Hematopoietic multipotent progenitor cell treated with erythropoietin and hydrocortisone succinate and interleukin-3 and kit ligand, for 15 days (in vitro differentiated cells): ENCODE measurements around the gene ARHGAP26.
"Not testable (repeated sequence)": the region's sequence is repeated elsewhere in the genome, so short reads cannot be mapped to it uniquely, and the experiment has no call there.

ENCODE experiments used
- DNase-seq: peaks from one replicate; pipeline ENCODE4 v3.0.0-alpha.2; 2015; ENCODE audit warnings: low spot score

The ARHGAP26 gene

DNA sequence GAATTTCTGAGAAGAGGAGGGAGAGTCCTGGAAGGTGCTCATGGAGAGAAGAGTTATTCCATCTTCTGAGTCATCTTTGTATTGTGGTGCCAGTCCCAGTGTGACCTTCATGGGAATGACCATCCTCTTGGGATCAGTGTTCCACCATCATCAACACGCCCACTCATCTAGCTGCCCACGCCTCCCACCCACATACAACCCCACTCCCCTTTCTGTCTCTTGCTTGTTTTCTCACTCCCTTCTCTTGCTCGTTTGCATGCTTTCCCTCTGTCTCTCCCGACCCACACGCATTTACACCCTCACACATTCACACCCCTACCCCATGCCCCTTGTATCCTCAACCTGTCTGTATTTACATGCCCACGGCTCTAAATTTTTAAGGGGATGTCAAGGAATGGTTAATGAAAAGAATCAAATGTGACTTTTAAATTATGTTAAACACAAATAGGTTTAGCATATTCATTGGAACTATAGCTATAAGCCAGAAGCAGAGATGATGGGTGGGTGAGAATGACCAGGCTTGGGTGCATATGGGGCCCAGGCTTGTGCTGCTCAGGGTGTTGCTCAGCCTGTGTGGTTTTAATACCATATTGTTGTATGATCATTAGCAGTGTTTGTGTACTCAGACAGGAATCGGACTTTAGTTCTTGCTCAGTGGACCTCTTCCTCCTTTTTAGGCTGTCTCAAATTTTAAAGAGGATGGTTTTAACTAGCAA is 160.4 kb downstream of the ARHGAP26 start:
- DNase-seq: no peak

DNA sequence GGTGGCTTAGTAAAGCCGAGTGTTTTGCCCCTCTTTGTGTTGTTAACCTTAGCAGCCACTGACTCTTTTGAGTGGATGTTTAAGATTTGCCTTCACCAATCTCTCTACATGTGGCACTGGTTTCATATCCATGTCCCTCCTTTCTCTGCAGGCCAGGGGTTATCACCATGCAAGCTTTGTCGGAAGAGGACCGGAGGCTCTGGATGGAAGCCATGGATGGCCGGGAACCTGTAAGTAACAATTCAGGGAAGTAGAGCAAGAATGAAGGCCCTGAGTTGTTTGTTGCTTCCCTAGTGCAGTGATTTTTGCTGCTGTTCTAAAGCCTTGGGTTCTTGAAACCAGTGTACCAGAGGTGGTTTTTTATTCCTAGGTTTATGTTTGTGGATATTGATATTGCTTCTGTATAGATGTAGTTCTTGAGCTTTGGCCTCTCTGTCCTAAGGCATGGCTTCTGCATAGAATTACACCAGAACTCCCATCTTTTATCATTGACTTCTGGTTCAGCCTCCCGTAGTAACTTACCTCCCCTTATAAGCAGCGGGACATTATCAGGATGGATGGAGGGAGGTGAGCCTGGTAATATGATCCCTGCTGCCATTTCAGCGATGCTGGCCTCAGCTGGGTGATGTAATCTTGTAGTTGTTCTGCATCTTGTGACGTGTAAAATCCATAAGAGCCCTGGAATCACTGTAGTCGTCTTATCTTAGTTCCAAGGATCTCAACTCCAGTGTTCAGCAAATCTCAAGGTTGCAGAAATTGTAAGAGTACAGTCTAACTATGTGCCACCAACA is 161.9 kb downstream of the ARHGAP26 start:
- DNase-seq: no peak

DNA sequence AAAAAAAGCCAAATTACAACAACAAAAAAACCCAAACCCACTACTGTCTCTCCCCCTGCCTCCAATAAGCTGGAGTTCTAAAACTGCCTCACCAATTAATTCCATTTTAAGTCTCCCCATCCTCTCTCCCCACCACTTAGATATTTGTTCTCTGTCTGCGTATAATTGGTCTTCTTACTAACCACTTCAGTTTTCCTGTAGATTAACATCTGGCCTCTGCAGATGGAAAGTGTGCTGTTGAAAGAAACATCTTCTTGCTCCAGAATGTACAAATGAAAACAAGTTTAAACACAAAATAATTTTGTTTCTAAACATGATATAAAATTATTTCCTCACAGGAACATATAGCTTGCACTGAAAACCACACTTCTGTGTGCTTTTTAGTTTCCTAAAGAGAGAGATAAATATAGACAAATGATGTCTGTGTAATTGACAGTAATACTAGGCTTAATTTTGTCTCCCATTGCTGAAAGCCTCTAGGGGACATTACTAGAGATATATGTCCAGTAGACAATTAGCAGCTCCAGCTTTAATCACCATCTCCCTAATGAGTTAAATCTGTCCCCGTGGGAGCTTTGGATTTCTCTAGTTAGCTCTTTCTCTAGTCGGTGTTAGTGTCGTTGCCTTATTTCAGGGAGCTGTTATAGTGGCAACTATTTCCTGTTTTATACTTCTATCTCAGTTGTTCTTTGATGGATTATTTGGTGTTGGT is 164.0 kb downstream of the ARHGAP26 start:
- DNase-seq: no peak

GRCh38 chr5:142935014-142935413 is 164.8 kb downstream of the ARHGAP26 start:
- no peak for DNase-seq

DNA sequence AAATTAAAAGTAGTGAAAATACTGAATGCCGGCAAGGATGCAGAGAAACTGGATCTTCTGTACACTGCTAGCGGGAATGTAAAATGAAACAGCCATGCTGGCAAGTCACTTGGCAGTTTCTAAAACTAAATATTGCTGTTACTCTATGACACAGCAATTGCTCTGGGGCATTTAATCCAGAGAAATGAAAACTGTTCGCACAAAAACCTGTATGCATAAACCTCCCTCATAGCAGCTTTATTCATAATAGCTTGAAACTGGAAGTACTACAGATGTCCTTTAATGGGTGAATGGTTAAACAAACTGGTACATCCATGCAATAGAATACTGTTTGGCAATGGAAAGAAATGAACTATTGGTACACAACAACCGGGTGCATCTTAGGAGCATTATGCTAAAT is 167.2 kb downstream of the ARHGAP26 start:
- no peak for DNase-seq

DNA sequence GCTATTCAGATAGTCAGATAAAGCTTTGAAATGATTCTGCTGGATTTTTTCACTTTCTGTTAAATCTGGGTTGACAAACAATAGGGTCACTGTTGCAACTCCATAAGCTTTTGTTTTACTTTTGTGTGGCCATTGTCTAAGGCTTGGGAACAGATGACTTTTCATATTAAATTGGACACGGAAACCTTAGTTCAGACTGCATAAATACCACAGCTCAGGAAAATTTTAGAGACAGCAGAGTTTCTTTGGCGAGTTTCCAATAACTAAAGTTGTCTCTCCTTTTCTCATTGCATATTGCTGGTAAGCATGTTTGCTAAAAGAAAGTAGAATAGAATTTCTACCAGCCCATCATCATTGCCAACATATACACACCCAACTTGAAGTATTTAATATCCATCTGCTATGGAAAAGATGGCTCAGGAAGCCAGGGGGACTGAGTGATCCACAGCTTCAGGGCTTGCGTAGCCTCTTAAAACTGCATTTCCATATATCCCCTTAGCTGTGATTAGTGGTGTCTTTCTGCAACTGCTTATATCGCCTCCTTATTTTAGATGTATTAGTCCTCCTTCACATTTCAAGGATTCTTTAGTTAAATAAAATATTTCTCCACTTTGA is 168.2 kb downstream of the ARHGAP26 start:
- DNase-seq: no peak

DNA sequence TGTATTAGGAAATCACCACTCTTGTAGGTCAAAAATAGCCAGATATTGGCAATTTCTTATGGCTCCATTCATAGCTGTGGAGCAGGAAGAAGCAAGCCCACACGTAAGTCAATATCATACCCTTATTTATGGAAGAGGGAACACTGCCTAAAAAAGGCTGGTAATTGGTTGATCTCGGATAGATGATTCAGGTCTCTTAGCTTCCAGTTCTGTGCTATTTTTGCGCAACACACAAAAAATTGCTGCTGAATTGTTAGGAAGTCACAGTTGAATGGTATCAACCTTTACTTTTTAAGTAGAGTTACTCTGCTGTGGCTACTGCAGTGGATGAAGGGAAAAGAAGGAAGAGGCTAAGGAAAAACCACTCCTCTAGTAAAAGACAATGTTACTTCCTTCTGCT is 168.8 kb downstream of the ARHGAP26 start:
- DNase-seq: no peak

- DNase-seq: no peak
Observed at GRCh38 chr5:142939884-142940283, 169.7 kb downstream of the ARHGAP26 start.

GRCh38 chr5:142941245-142941644 is 171.1 kb downstream of the ARHGAP26 start:
- no peak for DNase-seq

DNA sequence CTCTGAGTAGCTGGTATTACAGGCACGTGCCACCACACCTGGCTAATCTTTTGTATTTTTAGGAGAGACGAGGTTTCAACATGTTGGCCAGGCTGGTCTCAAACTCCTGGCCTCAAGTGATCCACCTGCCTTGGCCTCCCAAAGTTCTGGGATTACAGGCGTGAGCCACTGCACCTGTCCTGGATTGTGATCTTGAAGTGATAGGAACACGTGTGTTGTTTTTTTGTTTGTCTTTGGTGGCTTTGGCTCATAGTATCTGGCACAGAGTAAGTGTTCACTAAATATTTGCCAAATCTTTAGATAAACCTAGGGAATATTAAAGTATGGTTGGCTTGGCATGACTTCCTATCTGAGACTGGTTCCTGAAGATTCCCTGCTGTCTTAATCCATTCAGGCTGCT is 172.7 kb downstream of the ARHGAP26 start:
- no peak for DNase-seq

DNA sequence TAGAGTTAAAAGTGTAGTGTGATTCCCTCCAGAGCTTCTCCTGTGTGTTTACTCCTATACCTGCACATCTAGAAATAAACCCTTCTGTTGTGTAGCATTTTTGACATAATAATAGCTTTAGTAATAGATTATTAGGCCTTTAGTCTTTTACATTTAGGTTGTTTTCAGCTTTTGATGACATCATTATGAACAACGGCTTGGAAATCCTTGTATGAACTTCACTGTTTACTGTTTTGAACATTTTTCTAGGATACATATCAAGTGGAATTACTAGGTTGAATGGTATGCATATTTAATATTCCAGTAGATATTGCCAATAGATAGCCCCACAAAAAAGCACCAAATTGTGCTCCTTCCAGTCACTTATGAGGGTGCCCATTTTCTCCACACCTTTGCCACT is 174.0 kb downstream of the ARHGAP26 start:
- DNase-seq: no peak

DNA sequence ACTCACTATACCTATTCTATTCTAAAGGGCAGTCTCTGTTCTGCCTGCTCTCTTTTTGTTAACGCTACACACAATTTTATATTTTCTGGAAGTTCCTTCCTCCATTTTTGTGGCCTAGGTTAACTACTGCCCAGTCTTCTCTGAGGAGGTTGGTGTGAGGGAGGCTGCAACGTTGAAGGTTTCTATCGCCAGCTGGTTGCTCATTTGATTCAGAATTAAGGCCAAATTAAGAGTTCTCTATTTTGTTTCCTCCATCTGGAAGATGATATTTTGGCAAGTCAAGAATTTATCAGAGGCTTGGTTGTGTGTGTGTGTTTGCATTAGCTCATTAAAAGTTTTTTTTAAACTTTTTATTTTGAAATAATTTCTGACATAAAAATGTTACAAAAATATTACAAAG is 175.1 kb downstream of the ARHGAP26 start:
- DNase-seq: no peak

DNA sequence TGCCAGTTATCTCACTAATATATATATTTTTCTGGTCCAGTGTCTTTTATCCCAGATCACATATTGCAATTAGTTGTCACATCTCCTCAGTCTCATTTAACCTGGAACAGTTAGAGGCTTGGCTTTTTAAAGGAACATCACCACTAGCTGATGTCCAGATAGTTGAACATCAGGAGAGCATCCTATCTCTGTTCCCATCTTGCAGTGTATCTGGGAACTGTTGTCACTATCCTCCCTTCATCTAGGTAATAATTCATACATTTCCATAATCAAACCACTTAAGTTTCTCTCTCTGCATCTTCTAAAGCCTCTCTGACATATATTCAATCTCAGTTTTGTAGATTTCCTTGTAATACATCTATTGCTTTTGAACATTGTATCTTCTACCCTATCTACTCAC is 175.7 kb downstream of the ARHGAP26 start:
- DNase-seq: no peak

GRCh38 chr5:142946547-142947426 is 176.6 kb downstream of the ARHGAP26 start:
- DNase-seq: no peak

DNA sequence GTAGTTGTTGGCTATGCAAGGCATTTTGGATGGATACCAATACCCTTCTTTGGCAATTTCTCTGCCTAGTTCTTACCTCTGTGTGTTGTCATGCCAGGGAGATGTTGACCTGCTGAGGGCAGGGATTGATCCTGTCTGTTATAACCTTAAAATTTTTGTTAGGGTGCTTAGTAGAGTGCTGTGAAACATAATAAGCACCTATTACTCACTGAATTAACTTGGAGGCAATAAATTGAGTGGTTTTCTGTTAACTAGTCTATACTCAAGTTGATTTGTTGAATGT is 177.2 kb downstream of the ARHGAP26 start:
- no peak for DNase-seq

GRCh38 chr5:142952229-142952628 is 182.1 kb downstream of the ARHGAP26 start:
- DNase-seq: no peak

DNA sequence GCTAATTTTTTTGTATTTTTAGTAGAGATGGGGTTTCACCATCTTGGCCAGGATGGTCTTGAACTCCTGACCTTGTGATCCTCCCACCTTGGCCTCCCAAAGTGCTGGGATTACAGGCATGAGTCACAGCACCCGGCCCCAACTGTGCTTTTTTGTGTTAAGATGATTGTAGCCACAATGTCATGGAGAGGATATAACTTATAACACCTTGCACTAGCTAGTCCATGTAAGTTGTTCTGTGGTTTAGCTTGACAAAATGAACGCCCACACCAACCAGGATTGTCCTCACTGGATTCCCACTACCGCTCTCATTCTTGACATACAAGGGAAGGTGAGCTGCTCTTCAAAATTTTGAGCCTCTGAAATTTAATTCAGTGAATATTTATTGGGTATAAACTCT is 182.7 kb downstream of the ARHGAP26 start:
- not testable (repeated sequence) for DNase-seq

DNA sequence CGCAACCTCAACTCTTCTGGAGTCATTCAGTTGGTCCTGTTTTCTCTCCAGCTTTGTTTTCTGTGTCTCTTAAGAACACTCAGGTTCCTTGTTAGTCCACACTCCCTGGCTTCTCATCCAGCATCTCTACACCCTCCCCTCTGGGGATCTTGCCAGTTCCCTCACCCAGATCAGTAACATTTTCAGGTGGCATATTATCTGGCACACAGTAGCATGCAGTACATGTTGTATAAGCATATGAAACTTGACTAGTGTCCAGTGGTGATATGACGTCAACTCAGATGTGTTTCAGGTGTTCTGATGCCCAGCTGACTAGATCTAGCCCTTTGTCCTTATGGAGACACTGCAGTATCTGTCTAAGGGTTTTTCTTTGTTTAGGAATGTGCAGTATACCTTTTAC is 184.3 kb downstream of the ARHGAP26 start:
- DNase-seq: no peak

- no peak for DNase-seq
Observed at GRCh38 chr5:142955628-142956027, 185.5 kb downstream of the ARHGAP26 start.

DNA sequence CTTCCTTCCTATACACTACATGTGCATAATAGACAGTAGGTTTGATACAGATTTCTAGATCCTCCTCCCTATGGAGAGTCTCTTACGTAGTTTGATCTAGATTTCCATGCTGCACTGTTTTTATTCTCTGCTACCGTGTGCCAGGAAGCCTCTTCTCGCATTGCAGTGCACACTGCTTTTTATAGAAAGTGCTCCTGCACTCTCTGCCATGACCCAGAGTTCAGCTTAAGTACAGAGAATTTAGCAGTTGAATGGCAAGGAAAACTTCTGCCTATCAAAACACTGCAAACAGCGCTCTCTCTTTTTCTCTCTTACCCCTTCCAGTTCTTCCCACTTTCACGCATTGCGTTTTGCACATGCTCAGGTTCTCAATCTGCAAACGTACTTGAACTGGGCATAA is 187.4 kb downstream of the ARHGAP26 start:
- DNase-seq: no peak

DNA sequence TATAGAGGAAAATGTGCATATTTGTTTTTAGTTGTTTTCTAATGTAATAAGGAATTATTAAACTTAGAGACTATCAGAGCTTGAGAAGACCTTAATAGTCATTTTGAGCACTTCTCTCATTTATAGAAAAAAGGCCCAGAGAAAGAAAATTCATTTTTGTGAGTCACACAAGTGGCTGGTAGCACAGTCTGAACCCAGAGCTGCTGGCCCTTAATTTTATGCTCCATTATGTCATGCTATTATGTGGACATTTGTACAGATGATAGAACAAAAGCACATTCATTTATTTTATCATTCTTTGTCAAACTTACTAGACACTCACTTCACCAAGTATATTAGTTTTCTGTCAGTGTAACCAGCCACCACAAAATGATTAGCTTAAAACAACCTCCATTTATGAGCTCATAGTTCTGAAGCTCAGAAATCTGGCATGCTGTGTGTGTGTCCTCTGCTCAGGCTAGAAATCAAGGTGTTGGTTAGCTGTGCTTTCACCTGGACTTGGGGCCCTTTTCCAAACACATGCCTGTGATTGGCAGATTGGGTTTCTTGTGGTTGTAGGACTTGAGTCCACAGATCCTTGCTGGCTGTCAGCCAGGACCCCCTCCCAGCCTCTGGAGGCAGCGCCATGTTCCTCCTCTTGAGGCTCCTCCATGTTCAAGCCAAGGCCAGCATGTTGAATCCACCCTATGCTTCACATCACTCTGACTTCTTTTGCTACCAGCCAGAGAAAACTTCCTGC is 188.9 kb downstream of the ARHGAP26 start:
- DNase-seq: no peak
